GM03348 (cell line): ENCODE results near the gene SV2C.
"Not testable (repeated sequence)": the region's sequence is repeated elsewhere in the genome, so short reads cannot be mapped to it uniquely, and the experiment has no call there.

Source experiments
- DNase-seq: peaks from one replicate; pipeline ENCODE4 v3.0.0; 2012; ENCODE audit warnings: low spot score

Gene SV2C

GRCh38 chr5:76301932-76302331 lies 218.7 kb downstream of the SV2C start:
- DNase-seq: not testable (repeated sequence)

DNA sequence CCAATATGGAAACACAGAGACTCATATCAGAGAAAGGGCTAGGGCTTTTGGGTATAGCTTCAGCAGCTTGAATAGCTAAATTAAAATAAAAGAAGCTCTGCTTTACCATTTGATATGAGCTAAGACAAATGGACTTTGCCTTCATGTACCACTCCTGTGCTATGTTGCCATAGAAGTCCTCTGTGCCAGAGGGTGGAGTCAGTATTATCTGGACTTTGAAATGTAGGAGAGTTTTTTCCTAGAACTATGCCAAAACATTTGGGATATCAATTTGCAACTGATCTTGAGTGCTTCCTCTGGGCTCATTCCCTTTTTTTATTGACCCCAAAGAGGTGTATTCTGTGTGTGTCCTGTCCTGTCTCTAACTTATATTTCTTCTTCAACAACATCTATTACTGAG lies 219.5 kb downstream of the SV2C start:
- not testable (repeated sequence) for DNase-seq

- no peak for DNase-seq
Observed at GRCh38 chr5:76303921-76304320, 220.7 kb downstream of the SV2C start.

DNA sequence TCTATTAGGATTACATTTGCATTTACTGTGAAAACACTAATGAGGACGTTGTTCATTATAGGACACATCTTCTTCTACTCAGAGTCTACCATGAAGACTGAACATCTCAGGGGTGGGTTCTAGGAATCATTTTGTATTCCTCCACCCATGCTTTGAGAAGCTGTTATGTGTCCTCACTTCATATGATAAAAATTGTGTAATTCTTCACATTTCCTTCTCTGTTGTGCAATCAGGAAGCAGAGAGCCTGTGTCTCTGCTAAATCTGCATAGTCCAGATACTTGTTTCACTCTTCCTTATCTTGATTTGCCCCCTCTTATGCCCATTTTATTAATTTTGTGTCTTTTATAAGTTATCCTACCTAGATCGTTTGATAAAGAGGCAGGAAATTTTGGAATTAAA lies 222.1 kb downstream of the SV2C start:
- DNase-seq: no peak

- no peak for DNase-seq
Observed at GRCh38 chr5:76305775-76306174, 222.6 kb downstream of the SV2C start.

DNA sequence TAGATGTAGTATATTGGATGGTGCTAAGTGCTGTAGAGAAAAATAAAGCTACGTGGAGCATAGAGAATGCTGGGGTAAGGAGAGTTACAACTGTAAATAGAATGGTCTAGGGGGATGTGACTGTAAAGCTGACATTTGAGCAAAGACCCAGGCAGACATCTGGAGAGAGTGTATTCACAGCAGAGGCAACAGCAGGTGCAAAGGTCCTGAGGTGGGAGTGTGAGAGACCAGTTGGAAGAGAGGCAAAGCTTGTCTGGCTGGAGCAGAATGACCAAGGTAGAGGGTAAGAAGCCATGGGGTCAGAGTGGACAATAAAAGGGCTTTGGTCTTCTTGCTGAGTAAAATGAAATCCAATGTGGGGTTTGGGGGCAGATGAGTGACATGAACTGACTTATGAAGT lies 227.0 kb downstream of the SV2C start:
- no peak for DNase-seq

- DNase-seq: no peak
Observed at GRCh38 chr5:76312783-76313182, 229.6 kb downstream of the SV2C start.

DNA sequence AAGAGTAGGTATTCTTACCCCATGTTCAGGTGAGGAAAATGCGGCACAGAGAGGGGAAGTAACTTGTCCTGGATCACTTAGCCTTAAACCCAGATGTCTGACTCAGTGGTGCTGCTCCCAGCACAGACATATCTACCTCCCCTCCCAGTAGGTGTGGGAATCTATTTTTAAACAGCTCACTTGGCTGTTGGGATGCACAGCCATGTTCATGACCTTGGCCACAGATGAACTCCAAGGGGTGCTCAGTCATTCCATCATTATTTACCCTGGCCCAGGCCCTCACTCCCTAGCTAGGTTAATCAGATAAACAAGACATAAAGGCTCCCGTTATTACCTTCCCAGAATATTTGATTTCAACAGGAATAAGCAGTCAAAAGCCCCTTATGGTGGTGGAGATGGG lies 231.5 kb downstream of the SV2C start:
- no peak for DNase-seq

GRCh38 chr5:76319673-76320072 lies 236.5 kb downstream of the SV2C start:
- no peak for DNase-seq

- not testable (repeated sequence) for DNase-seq
Observed at GRCh38 chr5:76323494-76323893, 240.3 kb downstream of the SV2C start.

DNA sequence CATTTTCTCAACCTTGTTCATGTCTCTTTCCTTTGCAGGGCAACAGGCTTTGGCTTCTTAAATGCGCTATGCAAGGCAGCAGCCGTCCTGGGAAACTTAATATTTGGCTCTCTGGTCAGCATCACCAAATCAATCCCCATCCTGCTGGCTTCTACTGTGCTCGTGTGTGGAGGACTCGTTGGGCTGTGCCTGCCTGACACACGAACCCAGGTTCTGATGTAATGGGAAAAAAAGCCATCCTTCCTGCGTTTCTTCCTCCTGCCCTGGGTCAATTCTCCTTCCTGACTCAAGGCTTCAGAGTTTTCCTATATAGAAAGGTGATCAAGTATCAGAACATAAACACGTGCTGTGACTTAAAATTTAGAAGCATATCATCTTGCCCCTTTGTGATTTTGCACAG lies 242.1 kb downstream of the SV2C start:
- DNase-seq: no peak

GRCh38 chr5:76325876-76326491 lies 242.8 kb downstream of the SV2C start:
- DNase-seq: no peak

DNA sequence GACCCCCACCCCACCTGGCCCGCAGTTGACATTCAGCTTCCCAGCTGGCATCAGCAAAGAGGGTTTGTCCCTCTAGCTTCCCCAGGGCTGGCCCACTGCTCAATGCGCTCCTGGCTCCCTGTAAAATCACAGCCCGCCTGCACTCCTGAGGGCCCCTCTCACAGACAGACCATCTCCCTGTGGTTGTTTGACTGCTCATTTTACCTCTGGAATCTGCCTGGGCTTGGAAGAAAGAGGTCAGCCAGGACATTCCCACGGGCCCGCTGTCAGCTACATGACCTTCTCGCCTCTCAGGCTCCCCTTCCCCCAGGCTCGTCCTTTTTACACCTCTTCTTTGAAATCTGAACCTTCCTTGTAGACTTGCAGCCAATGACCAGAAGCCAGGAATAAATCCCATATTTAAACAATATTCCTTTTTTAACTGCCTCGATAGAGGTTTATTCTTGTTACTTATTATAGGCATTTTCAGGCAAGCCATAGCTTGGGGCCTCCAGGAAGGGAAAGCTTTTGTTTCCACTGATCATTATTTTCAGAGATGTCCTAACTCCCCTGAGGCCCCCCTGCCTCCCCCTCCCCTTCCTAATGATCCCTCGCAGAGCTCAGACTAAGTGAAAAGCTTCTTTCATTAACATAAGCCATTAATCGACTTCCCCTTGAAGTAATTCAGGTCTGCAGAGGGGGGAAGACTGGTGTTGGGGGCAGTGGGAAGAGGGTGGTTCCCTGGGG lies 243.6 kb downstream of the SV2C start:
- DNase-seq: no peak

- DNase-seq: no peak
Observed at GRCh38 chr5:76329346-76329745, 246.2 kb downstream of the SV2C start.

DNA sequence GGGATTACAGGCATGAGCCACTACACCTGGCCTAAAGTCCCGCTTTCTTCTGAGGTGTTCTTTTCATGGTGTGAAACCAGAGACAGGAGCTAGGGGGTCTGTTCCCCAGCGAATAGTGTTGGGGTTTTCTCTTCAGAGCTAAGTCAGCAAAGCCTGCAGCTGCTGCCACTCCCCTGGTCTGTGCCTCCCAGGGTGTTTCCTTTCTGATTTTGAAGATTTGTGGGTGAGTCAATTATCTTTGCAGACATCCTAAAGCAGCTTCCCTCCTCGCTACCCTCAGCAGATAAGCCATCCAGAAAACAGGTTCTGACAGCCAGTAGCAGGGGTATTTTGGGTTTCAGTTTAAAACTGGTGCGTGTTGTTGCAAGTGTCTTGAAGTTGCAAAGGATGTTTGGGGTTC lies 247.9 kb downstream of the SV2C start:
- no peak for DNase-seq

GRCh38 chr5:76332102-76332501 lies 248.9 kb downstream of the SV2C start:
- no peak for DNase-seq

DNA sequence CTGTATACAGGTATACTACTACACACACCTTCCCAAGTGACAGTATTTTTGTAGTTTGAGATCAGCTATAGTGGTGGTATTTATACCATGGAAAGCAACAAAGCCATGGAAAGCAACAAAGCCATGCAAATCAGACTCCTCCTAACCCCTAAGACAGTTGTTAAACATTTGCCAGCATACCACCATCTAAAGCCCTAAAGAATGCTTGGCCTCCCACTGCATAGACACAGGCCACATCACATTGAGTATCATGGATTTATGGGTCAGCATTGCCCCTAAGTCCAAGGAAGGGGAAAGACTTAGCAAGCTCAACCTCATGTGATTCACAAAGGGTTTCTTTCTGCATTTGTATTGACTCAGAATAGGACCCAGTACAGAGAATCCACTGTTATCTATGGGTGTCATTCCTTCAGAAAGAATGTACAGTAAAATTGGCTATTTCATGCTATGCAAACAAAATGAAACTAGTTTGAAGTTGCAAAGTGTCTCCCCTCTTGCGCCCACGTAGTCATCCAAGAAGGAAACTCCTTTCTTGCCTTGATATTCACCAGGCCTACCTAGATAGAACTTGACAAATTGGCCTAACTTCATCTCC lies 249.5 kb downstream of the SV2C start:
- no peak for DNase-seq

- DNase-seq: no peak
Observed at GRCh38 chr5:76333571-76333970, 250.4 kb downstream of the SV2C start.

DNA sequence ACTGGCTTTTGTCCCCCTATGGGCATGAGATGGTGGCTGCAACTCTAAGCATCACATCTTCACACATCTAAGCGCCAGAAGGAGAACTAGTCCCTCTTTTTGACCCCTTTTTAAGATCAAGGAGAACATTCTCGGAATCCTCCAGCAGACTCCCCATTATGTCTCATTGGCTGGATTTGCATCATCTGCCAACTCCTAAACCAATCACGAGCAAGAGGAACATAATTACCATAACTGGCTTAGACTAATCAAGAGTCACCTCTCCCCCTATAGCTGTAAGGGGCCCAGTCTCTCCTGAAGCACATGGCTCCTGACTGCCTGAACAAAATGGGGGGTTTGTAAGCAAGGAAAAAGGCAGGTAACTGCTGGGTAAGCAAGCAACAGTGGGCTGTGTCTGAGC lies 251.4 kb downstream of the SV2C start:
- no peak for DNase-seq

GRCh38 chr5:76335451-76335850 lies 252.3 kb downstream of the SV2C start:
- not testable (repeated sequence) for DNase-seq

- DNase-seq: not testable (repeated sequence)
Observed at GRCh38 chr5:76336253-76336809, 253.1 kb downstream of the SV2C start.

DNA sequence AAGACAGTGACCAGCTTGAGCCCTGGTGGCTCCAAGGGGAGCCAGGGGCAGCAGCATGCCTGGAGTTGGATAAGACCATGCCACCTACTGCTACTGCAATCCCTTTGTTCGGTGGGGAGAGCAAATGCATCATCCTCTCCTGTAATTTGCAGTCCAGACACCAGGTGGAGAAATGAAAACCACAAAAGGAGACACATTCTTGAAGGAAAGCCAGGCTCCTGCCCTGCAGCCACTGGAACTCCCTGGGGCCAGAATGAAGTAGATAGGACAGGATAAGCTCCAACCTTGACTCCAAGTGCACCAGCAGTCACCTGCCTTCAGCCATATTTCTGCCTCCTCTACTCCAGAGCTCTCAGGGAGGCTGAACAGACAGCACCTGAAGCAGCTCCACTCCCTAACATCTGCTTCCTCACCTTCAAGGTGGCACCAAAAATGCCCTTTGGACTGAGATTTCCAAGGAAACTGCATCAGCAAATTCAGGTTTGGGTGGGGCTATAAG lies 254.8 kb downstream of the SV2C start:
- DNase-seq: peak; percentile 30

- DNase-seq: no peak
Observed at GRCh38 chr5:76339919-76340318, 256.7 kb downstream of the SV2C start.
